HFFc6 (cell line): ENCODE measurements around the gene PXT1. TPM values are rescaled to one million over a fixed set of nuclear protein-coding genes. Genes with fewer than 3 reads are reported as not detected.

Experiments used
- DNase-seq: peaks from one replicate; pipeline ENCODE4 v3.0.0-alpha.2; 2018
- H3K27ac Mint-ChIP-seq: 2 replicates; pipeline ENCODE4 v1.8.0; 2020; ENCODE audit warnings: mild to moderate bottlenecking, mixed read lengths
- H3K27me3 Mint-ChIP-seq: 2 replicates; pipeline ENCODE4 v1.8.0; 2021; ENCODE audit warnings: mild to moderate bottlenecking, moderate library complexity, mixed read lengths; ENCODE audit not compliant: insufficient read depth
- H3K36me3 Mint-ChIP-seq: 2 replicates; pipeline ENCODE4 v1.8.0; 2021; ENCODE audit warnings: low read depth, mixed read lengths
- H3K4me1 Mint-ChIP-seq: 2 replicates; pipeline ENCODE4 v1.8.0; 2020; ENCODE audit warnings: low read depth, mixed read lengths
- H3K4me3 Mint-ChIP-seq: 2 replicates; pipeline ENCODE4 v1.8.0; 2020; ENCODE audit warnings: mild to moderate bottlenecking, moderate library complexity, mixed read lengths
- H3K9me3 Mint-ChIP-seq: 2 replicates; pipeline ENCODE4 v1.8.0; 2020; ENCODE audit warnings: mild to moderate bottlenecking, mixed read lengths
- total RNA-seq, 6 experiments: library from RNA; stranded (reverse); fragmentation: NEBNext Ultra II Directional; extraction: Animal tissue kit (Norgen Biotek cat#: 25700); gene quantifications; 2 replicates in 1 of 6; 3 replicates in 5 of 6; pipeline ENCODE4 v1.2.3, GENCODE V29; 2021
- TF ChIP-seq, protein P1 (sequence below): fragments of 200-600 bp; sonication (generic); IDR thresholded peaks from 2 replicates; pipeline ENCODE4 v1.5.0; 2021; ENCODE audit warnings: antibody characterized with exemption, mild to moderate bottlenecking

The PXT1 gene
- total RNA-seq, 6 experiments from 2014 or later: 0.09 to 0.12 (median 0.09) TPM; not detected in 3

DNA sequence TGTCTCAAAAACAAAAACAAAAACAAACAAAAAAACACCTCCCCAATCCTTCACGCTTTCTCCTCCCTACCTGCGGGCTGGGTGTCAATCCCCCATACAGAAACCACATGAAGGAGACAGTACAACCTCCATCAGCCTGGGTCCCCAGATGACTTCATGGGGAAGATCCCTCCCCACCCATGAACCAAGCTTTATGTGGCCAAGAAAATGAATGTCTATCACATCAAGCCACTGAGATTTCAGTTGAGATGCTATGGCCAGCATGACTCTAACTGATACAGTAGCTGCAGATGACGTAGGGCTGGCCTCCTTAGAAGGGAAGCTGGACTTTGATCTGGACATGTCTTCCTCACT is 84.8 kb downstream of the PXT1 start:
- H3K9me3 Mint-ChIP-seq: no peaks in the 10 kb centered on the region
- H3K4me3 Mint-ChIP-seq: no peak overlapping the region
- H3K27ac Mint-ChIP-seq: no peak overlapping the region
- TF ChIP-seq, protein P1, sequence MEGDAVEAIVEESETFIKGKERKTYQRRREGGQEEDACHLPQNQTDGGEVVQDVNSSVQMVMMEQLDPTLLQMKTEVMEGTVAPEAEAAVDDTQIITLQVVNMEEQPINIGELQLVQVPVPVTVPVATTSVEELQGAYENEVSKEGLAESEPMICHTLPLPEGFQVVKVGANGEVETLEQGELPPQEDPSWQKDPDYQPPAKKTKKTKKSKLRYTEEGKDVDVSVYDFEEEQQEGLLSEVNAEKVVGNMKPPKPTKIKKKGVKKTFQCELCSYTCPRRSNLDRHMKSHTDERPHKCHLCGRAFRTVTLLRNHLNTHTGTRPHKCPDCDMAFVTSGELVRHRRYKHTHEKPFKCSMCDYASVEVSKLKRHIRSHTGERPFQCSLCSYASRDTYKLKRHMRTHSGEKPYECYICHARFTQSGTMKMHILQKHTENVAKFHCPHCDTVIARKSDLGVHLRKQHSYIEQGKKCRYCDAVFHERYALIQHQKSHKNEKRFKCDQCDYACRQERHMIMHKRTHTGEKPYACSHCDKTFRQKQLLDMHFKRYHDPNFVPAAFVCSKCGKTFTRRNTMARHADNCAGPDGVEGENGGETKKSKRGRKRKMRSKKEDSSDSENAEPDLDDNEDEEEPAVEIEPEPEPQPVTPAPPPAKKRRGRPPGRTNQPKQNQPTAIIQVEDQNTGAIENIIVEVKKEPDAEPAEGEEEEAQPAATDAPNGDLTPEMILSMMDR: no peak
- H3K36me3 Mint-ChIP-seq: 0 out of 2 replicates have a peak, but pooled peaks cover 3% of the 10 kb centered on the region
- DNase-seq: no peak
- peaks cover 4% of the 10 kb centered on the region for H3K27me3 Mint-ChIP-seq
- peaks cover 20% of the 10 kb centered on the region for H3K4me1 Mint-ChIP-seq

DNA sequence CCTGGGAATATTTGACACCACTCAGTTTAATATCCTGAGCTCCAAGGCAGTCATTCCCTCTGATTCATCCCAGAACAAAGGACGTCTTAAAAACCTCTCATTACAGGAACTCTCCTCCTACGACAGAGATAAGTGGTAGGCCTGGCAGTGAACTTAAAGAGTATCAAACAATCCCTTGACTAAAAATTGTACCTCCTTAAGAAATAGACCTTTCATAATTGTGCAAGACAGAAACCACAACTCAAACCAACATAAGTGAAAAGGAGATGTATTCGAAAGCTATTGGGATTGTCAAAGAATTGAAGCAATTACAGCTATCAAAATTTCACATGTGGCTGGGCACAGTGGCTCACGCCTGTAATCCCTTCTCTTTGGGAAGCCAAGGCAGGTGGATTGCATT is 86.8 kb downstream of the PXT1 start:
- H3K4me3 Mint-ChIP-seq: no peak overlapping the region
- 0 out of 2 replicates have a peak, but pooled peaks cover 5% of the 10 kb centered on the region for H3K36me3 Mint-ChIP-seq
- H3K27ac Mint-ChIP-seq: no peak overlapping the region
- no peak for DNase-seq
- H3K4me1 Mint-ChIP-seq: peaks cover 31% of the 10 kb centered on the region
- peaks cover 4% of the 10 kb centered on the region for H3K27me3 Mint-ChIP-seq
- H3K9me3 Mint-ChIP-seq: no peaks in the 10 kb centered on the region
- TF ChIP-seq, protein P1: no peak

DNA sequence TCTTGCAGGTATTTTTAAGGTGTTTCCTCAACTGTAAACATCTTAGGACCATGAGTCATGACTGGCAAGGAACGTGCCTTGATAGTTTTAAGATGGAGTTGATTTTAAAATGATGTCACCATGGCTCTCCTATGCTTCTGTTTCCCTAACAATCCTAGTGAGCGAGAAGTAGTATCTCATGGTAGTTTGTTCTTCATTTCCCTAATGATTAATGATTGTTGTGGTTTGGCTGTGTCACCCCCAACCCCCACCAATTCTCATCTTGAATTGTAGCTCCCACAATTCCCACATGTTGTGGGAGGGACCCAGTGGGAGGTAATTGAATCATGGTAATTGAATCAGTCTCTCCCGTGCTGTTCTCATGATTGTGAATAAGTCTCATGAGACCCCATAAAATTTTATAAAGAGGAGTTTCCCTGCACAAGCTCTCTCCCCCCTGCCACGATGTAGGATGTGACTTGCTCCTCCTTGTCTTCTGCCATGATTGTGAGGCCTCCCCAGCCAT is 89.2 kb downstream of the PXT1 start:
- H3K27me3 Mint-ChIP-seq: peaks cover 3% of the 10 kb centered on the region
- no peak for DNase-seq
- no peak overlapping the region for H3K27ac Mint-ChIP-seq
- H3K36me3 Mint-ChIP-seq: 0 out of 2 replicates have a peak, but pooled peaks cover 5% of the 10 kb centered on the region
- TF ChIP-seq, protein P1: no peak
- H3K4me3 Mint-ChIP-seq: no peak overlapping the region
- peaks cover 35% of the 10 kb centered on the region for H3K4me1 Mint-ChIP-seq
- no peaks in the 10 kb centered on the region for H3K9me3 Mint-ChIP-seq

DNA sequence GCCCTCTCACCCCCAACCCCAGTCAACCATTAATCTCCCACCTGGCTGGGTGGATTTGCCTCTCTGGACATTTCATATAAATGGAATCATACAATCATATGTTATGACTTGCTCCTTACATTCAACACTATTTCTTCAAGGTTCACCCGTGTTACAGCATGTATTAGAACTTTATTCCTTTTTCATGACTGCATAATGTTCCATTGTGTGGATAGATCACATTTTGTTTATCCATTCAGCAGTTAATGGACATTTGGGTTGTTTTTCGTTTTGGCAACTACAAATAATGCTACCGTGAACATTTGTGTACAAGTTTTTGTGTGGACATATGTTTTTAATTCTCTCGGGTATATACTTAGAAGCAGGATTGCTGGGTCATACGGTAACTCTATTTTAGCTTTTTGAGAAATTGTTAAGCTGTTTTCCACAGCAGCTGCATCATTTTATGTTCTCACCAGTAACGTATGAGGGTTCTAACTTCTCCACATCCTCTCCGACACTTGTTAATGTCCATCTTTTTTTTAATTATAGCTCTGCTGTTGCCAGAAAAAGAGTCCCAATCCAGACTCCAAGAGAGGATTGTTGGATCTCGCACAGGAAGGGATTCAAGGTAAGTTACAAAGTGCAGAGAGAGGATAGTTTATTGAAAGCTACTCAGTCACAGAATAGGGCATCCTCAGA is 90.0 kb downstream of the PXT1 start:
- H3K4me1 Mint-ChIP-seq: peaks cover 32% of the 10 kb centered on the region
- TF ChIP-seq, protein P1: no peak

DNA sequence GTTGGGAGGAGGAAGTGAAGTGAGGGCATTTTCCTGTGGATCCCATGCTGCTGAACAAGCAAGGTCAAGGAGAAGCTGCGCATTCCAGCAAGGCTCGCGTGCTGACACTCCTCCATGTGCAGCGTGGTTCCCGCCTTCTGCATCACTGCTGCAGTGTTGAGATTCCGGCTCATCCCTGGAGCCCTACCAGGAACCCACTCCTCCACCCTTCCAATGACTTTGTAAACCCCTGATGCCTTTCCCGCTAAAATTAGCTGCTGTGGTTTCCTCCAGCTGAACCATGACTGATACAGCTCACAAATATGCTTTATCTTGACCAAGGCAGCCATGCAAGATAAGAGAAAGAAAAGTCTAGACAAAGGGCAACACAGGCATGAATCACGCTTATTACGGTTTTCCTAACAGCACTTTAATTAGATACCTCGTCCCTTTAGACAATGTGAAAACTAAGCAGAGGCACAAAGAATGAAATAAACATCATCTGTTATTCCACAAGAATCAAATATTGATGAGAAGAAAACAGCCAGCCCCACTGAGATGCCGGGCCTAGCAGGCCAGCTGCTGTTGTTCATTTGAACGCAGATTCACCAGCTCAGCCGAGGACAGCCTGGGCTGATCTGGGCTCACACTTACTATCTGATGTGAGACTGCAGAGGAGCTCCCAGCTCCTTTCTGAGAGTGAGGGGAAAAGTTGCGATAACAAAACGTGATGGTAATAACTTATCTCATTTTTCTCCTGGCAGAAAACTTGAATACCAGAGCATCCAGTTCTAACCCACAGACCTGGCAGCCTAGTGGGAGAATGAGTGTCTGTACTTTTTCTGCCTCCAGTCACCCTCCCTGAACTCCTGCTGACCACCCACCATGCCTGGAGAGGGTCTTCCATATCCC is 91.7 kb downstream of the PXT1 start:
- DNase-seq: peak; percentile 37
- TF ChIP-seq, protein P1: no peak
- H3K9me3 Mint-ChIP-seq: no peaks in the 10 kb centered on the region
- peaks cover 1% of the 10 kb centered on the region for H3K27me3 Mint-ChIP-seq
- no peak overlapping the region for H3K27ac Mint-ChIP-seq
- peak overlapping the region; percentile 14; the same call in 1 of the 2 replicates for H3K4me3 Mint-ChIP-seq
- peaks cover 32% of the 10 kb centered on the region for H3K4me1 Mint-ChIP-seq
- 0 out of 2 replicates have a peak, but pooled peaks cover 5% of the 10 kb centered on the region for H3K36me3 Mint-ChIP-seq

More for the DNA sequence above, 90.0 kb downstream of the PXT1 start:
- H3K27me3 Mint-ChIP-seq: peaks cover 3% of the 10 kb centered on the region
- DNase-seq: no peak
- no peaks in the 10 kb centered on the region for H3K9me3 Mint-ChIP-seq
- H3K27ac Mint-ChIP-seq: no peak overlapping the region
- no peak overlapping the region for H3K4me3 Mint-ChIP-seq
- 0 out of 2 replicates have a peak, but pooled peaks cover 5% of the 10 kb centered on the region for H3K36me3 Mint-ChIP-seq
